Activated CD8-positive, alpha-beta memory T cell treated with anti-CD3 and anti-CD28 coated beads, Interleukin-2, amount 10 ng/mL, durations not matched to agents 7 days and 5 days (primary cell): ENCODE data around the gene SLX9. TPM values are rescaled to one million over a fixed set of nuclear protein-coding genes. Genes with fewer than 3 reads are reported as not detected.

ENCODE experiments used
- ATAC-seq: fragments of 150-1000 bp; cut with Tn5 transposase; one replicate; pipeline ENCODE4 v1.10.0; 2021; ENCODE audit warnings: moderate library complexity
- CTCF ChIA-PET: fragments of 350-600 bp; sonication (Branson Sonifier 250); formaldehyde crosslinking; loops from one replicate; lab custom pipeline; 2021; ENCODE audit warnings: antibody characterized with exemption; lab: Charles Lee
- DNase-seq: peaks from one replicate; pipeline ENCODE4 v3.0.0-alpha.2; 2020
- H3K27ac Mint-ChIP-seq: one replicate; pipeline ENCODE4 v1.8.0; 2021; ENCODE audit warnings: mild to moderate bottlenecking, mixed read lengths
- H3K27me3 Mint-ChIP-seq: one replicate; pipeline ENCODE4 v1.8.0; 2021; ENCODE audit warnings: mixed read lengths
- H3K36me3 Mint-ChIP-seq: one replicate; pipeline ENCODE4 v1.8.0; 2021; ENCODE audit warnings: mild to moderate bottlenecking, mixed read lengths
- H3K4me1 Mint-ChIP-seq: one replicate; pipeline ENCODE4 v1.8.0; 2021; ENCODE audit warnings: mixed read lengths
- H3K4me3 Mint-ChIP-seq: one replicate; pipeline ENCODE4 v1.8.0; 2021; ENCODE audit warnings: mild to moderate bottlenecking, moderate library complexity, mixed read lengths
- H3K9me3 Mint-ChIP-seq: one replicate; pipeline ENCODE4 v1.8.0; 2022; ENCODE audit warnings: low read depth, mixed read lengths
- total RNA-seq, 2 experiments: library from RNA; stranded (reverse); gene quantifications; one replicate each; pipeline ENCODE4 v1.2.3, GENCODE V29; 2021

SLX9 gene
- total RNA-seq, 2 experiments from 2014 or later: 56.8 to 62.9 TPM

DNA sequence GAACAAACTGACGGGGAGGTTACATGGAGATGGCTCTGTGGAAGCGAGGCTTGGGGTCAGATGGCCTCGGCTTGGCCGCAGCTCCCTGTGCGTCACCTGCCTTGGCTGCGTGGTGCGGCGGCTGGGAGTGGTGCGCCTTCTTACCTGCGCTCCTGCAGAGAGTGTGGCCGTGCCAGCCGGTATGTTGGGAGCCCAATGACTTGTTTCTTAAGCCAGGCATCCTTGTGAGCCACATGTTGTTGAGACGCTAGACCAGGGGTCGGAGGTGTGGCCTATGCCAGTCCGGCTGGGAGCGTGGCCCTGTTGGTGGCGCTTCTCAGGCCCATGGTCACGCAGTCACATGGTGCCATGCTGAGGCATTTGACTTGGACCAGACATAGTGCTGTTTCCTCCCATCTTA, 10.5 kb downstream of the SLX9 start:
- CTCF ChIA-PET: interaction anchor here (0.7 to 19.9 kb wide), 34 partner anchors 9 to 342 kb away, joined by 3 to 275 read pairs (median 4); partner anchors contain the start of genes ADARB1 and SLX9
- H3K27me3 Mint-ChIP-seq: no peaks in the 10 kb centered on the region
- no peak overlapping the region for H3K4me3 Mint-ChIP-seq
- no peak for DNase-seq
- no peak overlapping the region for H3K27ac Mint-ChIP-seq
- peaks cover 4% of the 10 kb centered on the region for H3K4me1 Mint-ChIP-seq
- no peaks in the 10 kb centered on the region for H3K9me3 Mint-ChIP-seq
- no peak for ATAC-seq
- peaks cover 3% of the 10 kb centered on the region for H3K36me3 Mint-ChIP-seq

DNA sequence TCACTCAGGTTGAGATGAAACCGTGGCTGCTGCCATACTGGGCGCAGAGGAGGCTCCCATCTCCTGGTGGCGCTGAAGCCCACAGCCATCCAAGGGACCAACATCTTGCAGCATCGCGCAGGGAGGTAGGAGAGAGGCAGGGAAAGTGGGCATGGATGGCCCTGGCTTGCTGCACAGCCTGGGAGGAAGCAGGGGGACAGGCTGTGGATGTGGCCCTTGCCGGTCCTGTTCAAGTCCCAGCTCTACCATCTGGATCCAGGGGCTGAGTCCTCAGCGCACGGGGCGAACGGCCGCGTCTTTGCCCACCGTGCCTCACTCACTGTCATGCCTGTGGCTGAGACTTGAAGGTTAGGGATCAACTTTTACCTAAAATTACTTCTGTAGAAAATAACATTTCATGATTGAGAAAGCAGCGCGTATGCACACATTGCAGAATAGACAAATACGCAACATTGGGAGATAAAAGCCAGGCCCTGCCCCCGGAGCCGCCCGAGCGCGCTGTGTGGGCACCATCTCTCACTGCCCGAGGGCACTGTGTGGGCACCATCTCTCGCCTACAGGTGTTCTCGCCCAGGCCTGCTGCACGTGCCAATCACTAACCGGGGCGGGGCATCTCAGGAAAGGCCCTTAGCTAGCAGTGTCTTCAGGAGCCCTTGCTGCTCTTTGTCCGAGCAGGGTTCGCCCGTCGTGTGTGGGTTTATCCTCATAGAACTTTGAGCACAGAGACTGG, 11.5 kb downstream of the SLX9 start:
- no peaks in the 10 kb centered on the region for H3K36me3 Mint-ChIP-seq
- no peaks in the 10 kb centered on the region for H3K27me3 Mint-ChIP-seq
- peaks cover 4% of the 10 kb centered on the region for H3K4me1 Mint-ChIP-seq
- H3K4me3 Mint-ChIP-seq: no peak overlapping the region
- H3K27ac Mint-ChIP-seq: no peak overlapping the region
- ATAC-seq: no peak
- CTCF ChIA-PET: interaction anchor here (1.4 to 19.9 kb wide), 4 partner anchors 12 to 201 kb away, joined by 3 to 275 read pairs (median 110); no protein-coding TSS in a partner anchor
- no peak for DNase-seq
- H3K9me3 Mint-ChIP-seq: no peaks in the 10 kb centered on the region

DNA sequence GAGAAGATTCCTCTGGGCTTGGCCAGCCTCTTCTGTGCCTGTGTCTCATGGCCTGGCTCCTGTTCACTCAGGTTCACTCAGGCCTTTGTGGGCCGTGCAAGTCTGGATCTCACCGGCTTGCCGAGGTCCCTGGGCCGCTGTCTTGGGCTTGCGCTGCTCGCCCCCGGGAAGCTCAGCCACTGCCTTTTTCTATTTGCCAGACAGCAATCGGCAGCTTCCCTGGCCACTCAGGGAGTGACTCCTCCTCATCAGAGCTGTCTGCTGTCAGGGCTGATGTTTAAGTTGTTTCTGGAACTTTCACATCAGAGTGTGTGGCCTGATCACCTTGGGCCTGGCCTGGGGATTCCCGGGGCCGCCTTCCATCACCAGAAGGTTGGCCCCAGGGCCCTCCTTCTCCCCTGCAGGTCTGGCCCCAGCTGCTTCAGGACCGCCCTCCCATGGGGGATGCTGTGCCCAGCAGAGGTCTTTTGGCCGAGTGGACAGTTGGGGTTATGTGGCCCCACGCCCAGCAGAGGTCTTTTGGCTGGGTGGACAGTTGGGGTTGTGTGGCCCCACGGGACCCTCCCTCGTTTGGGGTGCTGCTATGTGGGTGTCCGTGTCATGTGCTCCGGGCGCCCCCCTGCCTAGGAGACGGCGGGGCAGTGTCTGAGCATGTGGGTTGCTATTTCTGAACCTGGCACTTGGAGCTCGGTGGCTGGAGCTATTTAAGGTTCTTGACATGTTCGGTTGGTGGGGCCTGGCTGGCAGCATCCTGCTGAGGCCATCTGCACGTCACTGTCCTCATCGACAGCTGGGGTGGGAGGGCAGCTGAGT, 12.5 kb downstream of the SLX9 start:
- Mint-ChIP-seq H3K4me1 (peaks cover 4% of the 10 kb centered on the region), H3K36me3 (no peaks in the 10 kb centered on the region), H3K27ac (no peak overlapping the region), H3K27me3 (no peaks in the 10 kb centered on the region), H3K4me3 (no peak overlapping the region), H3K9me3 (no peaks in the 10 kb centered on the region)
- CTCF ChIA-PET: interaction anchor here (0.8 to 19.9 kb wide), 4 partner anchors 11 to 186 kb away, joined by 3 to 275 read pairs (median 106); partner anchors contain the start of gene SLX9
- DNase-seq (no peak), ATAC-seq (no peak)

DNA sequence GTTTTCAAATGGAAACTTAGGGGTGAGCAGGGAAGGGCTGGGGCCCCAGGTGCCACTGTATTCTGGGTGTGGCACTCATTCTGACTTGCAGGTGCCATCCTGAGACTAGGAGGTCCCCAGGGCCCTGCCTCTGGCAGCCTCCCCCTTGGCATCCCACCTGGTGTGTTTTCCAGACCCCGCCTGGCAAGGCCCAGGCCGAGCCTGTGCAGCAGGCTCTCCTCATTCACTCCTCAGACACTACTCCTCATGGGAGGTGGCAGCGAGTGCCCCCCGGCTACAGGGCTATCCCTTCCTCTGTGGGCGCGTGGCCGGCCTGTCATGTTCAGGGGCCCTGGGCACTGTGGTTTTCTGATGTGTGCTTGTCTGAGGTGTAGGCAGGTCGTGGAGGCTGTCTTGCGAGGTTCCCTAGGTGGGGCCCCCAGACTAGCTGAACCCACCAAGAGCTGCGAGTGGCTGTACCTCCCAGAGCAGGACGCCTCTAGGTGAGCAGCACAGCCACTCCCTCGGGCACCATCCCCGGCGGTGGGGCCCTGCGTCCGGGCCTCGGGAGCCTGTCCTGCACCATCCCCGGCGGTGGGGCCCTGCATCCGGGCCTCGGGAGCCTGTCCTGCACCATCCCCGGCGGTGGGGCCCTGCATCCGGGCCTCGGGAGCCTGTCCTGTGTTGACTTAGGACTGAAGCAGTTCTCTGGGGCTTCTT, 13.2 kb downstream of the SLX9 start:
- Mint-ChIP-seq H3K9me3 (no peaks in the 10 kb centered on the region), H3K4me3 (no peak overlapping the region), H3K4me1 (peaks cover 4% of the 10 kb centered on the region), H3K27ac (no peak overlapping the region), H3K36me3 (no peaks in the 10 kb centered on the region), H3K27me3 (no peaks in the 10 kb centered on the region)
- DNase-seq (no peak), ATAC-seq (no peak)
- CTCF ChIA-PET: interaction anchor here (0.8 to 19.9 kb wide), 3 partner anchors 13 to 186 kb away, joined by 3 to 275 read pairs (median 210); partner anchors contain the start of gene SLX9

DNA sequence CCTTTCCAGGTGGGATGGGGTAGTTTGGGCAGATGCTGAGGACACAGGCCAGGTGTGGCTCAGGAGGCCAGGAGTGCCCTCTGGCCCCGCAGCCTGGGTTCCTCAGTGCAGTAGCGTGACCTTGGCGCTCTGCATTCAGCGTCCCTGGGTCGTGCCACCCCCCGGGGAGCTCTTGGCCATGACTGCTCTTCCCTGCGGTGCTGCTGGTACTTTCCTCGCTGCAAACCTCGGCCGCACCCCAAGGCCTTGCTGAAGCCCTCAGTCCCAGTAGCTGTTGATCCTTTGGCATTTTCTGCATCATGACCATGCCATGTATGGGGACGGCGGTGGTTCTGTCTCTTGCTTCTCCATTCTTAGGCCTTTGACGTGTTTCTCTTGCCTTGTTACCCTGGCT, 13.8 kb downstream of the SLX9 start:
- H3K4me3 Mint-ChIP-seq: no peak overlapping the region
- peaks cover 4% of the 10 kb centered on the region for H3K4me1 Mint-ChIP-seq
- H3K27ac Mint-ChIP-seq: no peak overlapping the region
- H3K9me3 Mint-ChIP-seq: no peaks in the 10 kb centered on the region
- CTCF ChIA-PET: interaction anchor here (12.1 to 19.9 kb wide), 2 partner anchors 174 to 185 kb away, joined by 210 to 275 read pairs; no protein-coding TSS in a partner anchor
- H3K27me3 Mint-ChIP-seq: no peaks in the 10 kb centered on the region
- H3K36me3 Mint-ChIP-seq: no peaks in the 10 kb centered on the region
- ATAC-seq: no peak
- no peak for DNase-seq

DNA sequence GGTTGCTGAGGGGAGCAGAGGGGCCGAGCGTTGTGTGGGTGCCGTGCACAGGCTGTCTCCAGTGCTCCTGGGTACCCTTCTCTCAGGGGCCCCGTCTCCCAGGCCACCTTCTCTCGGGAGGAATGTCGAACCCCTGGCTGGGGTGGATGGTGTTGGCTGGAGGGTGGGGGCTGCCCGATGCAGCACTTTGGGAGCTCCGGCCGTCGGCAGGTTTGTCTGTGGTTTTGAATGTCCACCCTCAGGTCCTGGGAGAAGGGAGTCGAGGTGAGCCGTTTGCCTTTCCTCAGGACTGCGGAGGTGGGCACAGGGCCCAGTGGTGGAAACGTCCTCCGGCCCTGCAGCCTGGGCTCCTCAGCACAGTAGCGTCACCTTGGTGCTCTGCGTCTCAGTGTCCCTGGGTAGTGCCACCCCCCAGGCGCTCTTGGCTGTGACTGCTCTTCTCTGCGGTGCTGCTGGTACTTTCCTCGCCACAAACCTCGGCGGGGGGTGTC, 14.5 kb downstream of the SLX9 start:
- Mint-ChIP-seq H3K4me1 (peaks cover 4% of the 10 kb centered on the region), H3K9me3 (no peaks in the 10 kb centered on the region), H3K36me3 (no peaks in the 10 kb centered on the region), H3K27ac (no peak overlapping the region), H3K27me3 (no peaks in the 10 kb centered on the region), H3K4me3 (no peak overlapping the region)
- CTCF ChIA-PET: interaction anchor here (0.7 to 19.9 kb wide), 3 partner anchors 173 to 190 kb away, joined by 3 to 275 read pairs (median 210); no protein-coding TSS in a partner anchor
- no peak for DNase-seq
- no peak for ATAC-seq

DNA sequence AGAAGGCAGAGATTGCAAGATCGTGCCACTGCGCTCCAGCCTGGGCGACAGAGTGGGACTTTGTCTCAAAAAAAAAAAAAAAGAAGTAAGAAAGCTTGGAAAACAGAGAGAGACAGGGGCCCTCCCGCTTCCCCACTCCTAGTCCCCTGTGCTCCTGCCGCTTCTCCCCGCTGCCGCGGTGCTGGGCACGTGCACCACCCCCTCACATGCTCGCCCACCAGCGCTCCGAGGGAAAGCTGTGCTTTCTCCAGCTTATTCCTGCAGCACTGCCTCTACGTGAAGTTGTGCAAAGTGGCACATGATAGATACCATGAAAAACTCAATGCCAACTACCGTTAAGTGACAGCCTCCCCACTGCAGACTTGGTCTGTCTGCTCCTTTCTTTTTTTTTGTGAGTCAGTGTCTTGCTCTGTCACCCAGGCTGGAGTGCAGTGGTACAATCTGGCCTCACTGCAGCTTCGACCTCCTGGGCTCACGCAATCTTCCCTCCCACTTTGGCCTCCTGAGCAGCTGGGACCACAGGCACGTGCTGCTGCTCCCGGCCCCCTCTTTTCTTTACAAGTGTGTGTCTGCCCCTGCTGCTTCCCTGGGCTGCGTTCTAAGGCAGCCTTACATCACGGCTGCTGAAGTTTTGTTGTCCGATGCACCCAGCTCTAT, 15.4 kb downstream of the SLX9 start:
- Mint-ChIP-seq H3K36me3 (peaks cover under 1% of the 10 kb centered on the region), H3K9me3 (no peaks in the 10 kb centered on the region), H3K27me3 (no peaks in the 10 kb centered on the region), H3K4me1 (no peaks in the 10 kb centered on the region), H3K4me3 (no peak overlapping the region), H3K27ac (no peak overlapping the region)
- CTCF ChIA-PET: interaction anchor here (0.7 to 19.9 kb wide), 2 partner anchors 183 to 191 kb away, joined by 3 to 275 read pairs; no protein-coding TSS in a partner anchor
- DNase-seq: no peak
- no peak for ATAC-seq

DNA sequence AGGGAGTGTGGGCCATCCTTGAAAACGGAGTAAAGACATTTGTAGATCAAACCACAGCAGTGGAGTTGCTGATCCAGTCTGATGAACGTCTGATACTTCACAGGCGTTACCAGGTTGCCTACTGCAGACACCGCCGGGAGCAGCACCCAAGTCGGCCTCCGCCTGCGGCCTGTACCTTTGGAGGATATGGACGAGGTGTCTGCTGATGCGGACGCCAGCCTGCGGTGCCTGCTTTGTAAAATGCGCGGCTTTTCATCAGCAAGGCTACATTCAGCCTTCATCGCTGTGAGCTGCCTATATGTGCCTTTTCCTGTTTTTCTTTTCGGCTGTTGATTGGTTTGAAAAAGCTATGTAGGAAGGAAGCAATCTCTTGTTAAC, 16.0 kb downstream of the SLX9 start:
- H3K27me3 Mint-ChIP-seq: no peaks in the 10 kb centered on the region
- peaks cover 5% of the 10 kb centered on the region for H3K36me3 Mint-ChIP-seq
- no peak overlapping the region for H3K27ac Mint-ChIP-seq
- CTCF ChIA-PET: interaction anchor here (19.9 kb wide), 1 partner anchor 183 kb away, joined by 275 read pairs; no protein-coding TSS in a partner anchor
- H3K4me1 Mint-ChIP-seq: no peaks in the 10 kb centered on the region
- H3K9me3 Mint-ChIP-seq: no peaks in the 10 kb centered on the region
- DNase-seq (no peak), ATAC-seq (no peak)
- no peak overlapping the region for H3K4me3 Mint-ChIP-seq

DNA sequence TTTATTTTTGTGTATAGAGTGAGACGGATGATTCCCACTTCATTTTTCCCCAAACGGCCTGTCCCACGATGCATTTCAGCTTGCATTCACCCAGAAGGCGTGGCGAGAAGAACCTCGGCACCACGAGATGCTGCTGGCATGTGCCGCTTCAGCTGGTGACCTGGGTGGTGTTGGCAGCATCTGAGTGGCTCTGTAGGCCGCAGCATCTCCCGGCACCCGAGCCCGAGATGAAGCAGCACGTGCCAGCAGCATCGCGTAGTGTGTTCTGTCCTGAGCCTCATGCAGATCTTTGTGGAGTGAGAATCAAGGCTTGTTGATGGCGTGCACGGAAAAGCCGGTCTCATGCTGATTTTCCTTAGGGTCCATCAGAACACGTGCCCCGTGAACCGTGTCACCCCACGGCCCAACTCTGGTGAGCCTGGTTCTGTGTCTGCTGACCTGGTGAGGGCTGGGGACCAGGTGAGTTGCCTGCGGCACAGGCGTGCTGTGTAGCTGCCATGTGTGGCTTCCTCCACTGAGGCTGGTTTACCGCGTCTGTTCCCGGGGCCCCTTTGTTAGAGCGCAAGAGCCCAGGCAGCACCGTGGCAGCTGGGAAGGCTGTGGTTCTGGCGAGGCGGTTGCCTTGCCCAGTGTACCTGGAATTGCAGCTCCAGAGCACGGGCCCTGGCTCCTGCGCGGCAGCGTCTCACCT, 16.7 kb downstream of the SLX9 start:
- Mint-ChIP-seq H3K27ac (no peak overlapping the region), H3K4me3 (no peak overlapping the region), H3K36me3 (peaks cover 10% of the 10 kb centered on the region), H3K4me1 (no peaks in the 10 kb centered on the region), H3K9me3 (no peaks in the 10 kb centered on the region), H3K27me3 (no peaks in the 10 kb centered on the region)
- CTCF ChIA-PET: interaction anchor here (1.2 to 19.9 kb wide), 3 partner anchors 8 to 182 kb away, joined by 3 to 275 read pairs (median 13); no protein-coding TSS in a partner anchor
- ATAC-seq (no peak), DNase-seq (no peak)

DNA sequence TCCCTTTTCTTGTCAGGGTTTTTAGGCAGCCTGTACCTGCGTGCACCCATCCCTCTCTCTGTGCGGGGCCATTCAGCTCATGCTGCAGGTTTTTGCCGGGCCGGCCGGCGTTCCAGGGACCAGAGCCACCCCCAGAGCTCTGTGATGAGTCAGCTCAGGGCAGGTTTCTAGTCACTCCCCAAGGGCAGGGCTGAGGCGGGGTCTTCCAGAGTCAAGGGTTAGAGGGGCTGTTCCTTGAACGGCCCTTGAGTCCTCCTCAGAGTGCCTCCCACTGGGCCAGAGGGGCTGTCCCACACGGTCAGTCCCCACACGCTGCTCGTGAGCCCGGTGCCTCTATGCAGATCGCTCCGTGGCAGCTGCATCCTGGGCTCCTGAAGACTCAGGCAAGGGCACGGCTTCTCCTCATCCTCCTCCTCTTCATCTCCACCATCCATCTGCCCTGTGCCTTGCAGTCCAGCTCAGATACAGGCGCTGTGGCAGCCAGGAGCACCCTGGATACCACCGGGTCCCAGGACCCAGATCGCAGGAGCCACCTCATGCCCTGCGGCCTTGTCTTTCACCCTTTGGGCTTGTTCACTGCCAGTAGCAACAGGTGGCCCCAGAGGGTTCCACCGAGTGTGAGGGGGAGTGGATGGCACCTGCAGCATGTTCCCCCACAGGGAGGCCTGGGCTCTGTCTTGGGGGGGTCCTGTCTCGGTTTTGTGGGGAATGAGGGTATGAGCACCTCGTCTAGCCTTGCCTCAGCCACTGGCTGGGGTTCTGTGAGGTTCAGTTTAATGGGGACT, 17.4 kb downstream of the SLX9 start:
- H3K27me3 Mint-ChIP-seq: no peaks in the 10 kb centered on the region
- H3K9me3 Mint-ChIP-seq: no peaks in the 10 kb centered on the region
- H3K27ac Mint-ChIP-seq: no peak overlapping the region
- ATAC-seq: no peak
- no peaks in the 10 kb centered on the region for H3K4me1 Mint-ChIP-seq
- CTCF ChIA-PET: interaction anchor here (1.2 to 19.9 kb wide), 3 partner anchors 9 to 182 kb away, joined by 3 to 275 read pairs (median 13); no protein-coding TSS in a partner anchor
- no peak overlapping the region for H3K4me3 Mint-ChIP-seq
- DNase-seq: no peak
- H3K36me3 Mint-ChIP-seq: peaks cover 16% of the 10 kb centered on the region

DNA sequence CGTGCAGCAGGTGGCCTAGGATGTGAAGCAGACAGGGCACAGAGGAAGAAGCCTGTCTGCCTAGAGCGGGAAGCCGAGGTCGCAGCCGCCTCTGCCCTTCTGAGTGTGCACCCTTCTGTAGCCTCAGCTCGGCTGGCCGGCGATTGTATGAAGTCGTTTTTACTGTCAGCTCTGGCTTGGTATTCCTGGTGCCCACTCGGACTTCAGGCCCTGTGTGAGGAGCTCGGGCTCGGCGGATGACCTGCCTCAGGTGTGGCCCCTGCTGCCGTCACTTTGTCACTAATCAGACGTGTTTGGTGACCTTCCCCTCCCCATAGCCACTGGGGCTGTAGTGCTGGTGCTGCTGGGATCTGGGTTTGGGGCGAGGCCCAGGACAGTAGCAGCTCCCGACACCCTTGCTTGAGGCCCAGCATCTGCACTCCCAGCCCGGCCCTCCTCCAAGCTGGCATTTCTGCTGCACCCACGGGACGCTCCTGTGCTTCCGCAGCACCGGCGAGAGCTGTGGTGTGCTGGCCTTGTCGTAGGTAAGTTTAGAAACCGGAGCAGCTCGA, 18.1 kb downstream of the SLX9 start:
- Mint-ChIP-seq H3K9me3 (no peaks in the 10 kb centered on the region), H3K36me3 (peaks cover 19% of the 10 kb centered on the region), H3K27me3 (no peaks in the 10 kb centered on the region), H3K4me1 (no peaks in the 10 kb centered on the region), H3K4me3 (no peak overlapping the region), H3K27ac (no peak overlapping the region)
- ATAC-seq (no peak), DNase-seq (no peak)
- CTCF ChIA-PET: interaction anchor here (1.2 to 19.9 kb wide), 3 partner anchors 10 to 181 kb away, joined by 3 to 275 read pairs (median 13); no protein-coding TSS in a partner anchor
